ENCODE measurements around the gene MTA1. TPM values are rescaled to one million over a fixed set of nuclear protein-coding genes. Genes with fewer than 3 reads are reported as not detected.

The MTA1 gene
- polyA plus RNA-seq, 2 of the 4 experiments (the other 2 are of a cell fraction), result 46.8 to 86.7 TPM

DNA sequence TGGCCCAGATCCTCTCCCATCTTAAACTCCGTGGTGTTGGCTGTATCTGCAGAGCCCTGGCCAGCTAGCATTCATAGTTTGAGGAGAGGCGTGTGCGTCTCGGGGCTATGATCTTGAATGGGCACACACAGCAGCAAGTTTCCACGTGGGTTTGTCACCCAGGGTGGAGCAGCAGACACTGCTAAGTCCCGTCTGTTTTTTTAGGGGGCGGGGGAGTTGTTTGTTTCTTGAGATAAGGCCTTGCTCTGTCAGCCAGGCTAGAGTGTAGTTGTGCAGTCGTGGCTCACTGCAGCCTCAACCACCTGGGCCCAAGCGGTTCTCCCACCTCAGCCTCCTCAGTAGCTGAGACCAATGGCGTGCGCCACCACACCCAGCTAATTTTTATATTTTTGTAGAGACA, 41.4 kb upstream of the MTA1 start:
- H3K4me1 ChIP-seq, result no peaks in the 10 kb centered on the region
- TF ChIP-seq TFCP2L1 (CRISPR knock-in tag; IDR thresholded peaks at IDR 0.05) (no peak), ZC3H11A (IDR thresholded peaks at IDR 0.05) (no peak)
- no peak overlapping the region for H3K4me2 ChIP-seq
- H3K9me3 ChIP-seq, result no peaks in the 10 kb centered on the region
- H3K4me3 ChIP-seq, result no peak overlapping the region
- FAIRE-seq (no peak), DNase-seq (ENCODE audit: low read depth in 1 of 2, low spot score in 1 of 2) (no peak), ATAC-seq (no peak)
- WGBS (ENCODE audit: missing lambda C conversion rate), result 76% methylated on average over 11 of the region's 11 CpGs
- H3K27ac ChIP-seq, result no peak overlapping the region
- CTCF ChIA-PET, result interaction anchor here (0.6 to 7.5 kb wide), 2 partner anchors 8 to 58 kb away, joined by 3 to 49 read pairs; no protein-coding TSS in a partner anchor
- POLR2A ChIA-PET, result no interaction called here

- Histone ChIP-seq H3K9me3 (no peaks in the 10 kb centered on the region), H3K4me1 (no peaks in the 10 kb centered on the region), H3K27ac (no peak overlapping the region), H3K4me2 (no peak overlapping the region), H3K4me3 (no peak overlapping the region)
- ChIA-PET CTCF (interaction anchor here (0.6 to 7.5 kb wide), 4 partner anchors 9 to 149 kb away, joined by 3 to 49 read pairs (median 4); no protein-coding TSS in a partner anchor), POLR2A (no interaction called here)
- 94% methylated on average over 16 of the region's 17 CpGs for WGBS (ENCODE audit: missing lambda C conversion rate)
- DNase-seq (ENCODE audit: low read depth in 1 of 2, low spot score in 1 of 2) (no peak), FAIRE-seq (no peak), ATAC-seq (no peak)
- TF ChIP-seq BHLHE40 (IDR thresholded peaks at IDR 0.05; ENCODE audit: low read depth, low read length), result no peak
- no peak for TF ChIP-seq CHD2 (IDR thresholded peaks at IDR 0.05; ENCODE audit: low read length, partially characterized antibody)
- TF ChIP-seq KDM1A (IDR thresholded peaks at IDR 0.05; ENCODE audit: low read depth), result no peak
- TF ChIP-seq CTCF (IDR thresholded peaks at IDR 0.05), result no peak
- no peak for TF ChIP-seq FOSL2 (IDR thresholded peaks at IDR 0.05)
- no peak for TF ChIP-seq FOSL2 (CRISPR knock-in tag; IDR thresholded peaks at IDR 0.05)
- no peak for TF ChIP-seq NR3C1 (IDR thresholded peaks at IDR 0.05)
- no peak for TF ChIP-seq PHF8 (IDR thresholded peaks at IDR 0.05; ENCODE audit: borderline replicate concordance, low read depth)
- no peak for TF ChIP-seq CBX2 (IDR thresholded peaks at IDR 0.05; ENCODE audit: borderline replicate concordance, low read depth)
- TF ChIP-seq BCL3 (IDR thresholded peaks at IDR 0.05), result no peak
- no peak for TF ChIP-seq ZFP36 (IDR thresholded peaks at IDR 0.05; ENCODE audit: borderline replicate concordance, partially characterized antibody)
- no peak for TF ChIP-seq ESRRA (IDR thresholded peaks at IDR 0.05; ENCODE audit: borderline replicate concordance, low read length)
- no peak for TF ChIP-seq NFE2L2 (conservative IDR thresholded peaks at IDR 0.05; ENCODE audit: low read length)
- no peak for TF ChIP-seq FOXS1 (CRISPR knock-in tag; IDR thresholded peaks at IDR 0.05)
- TF ChIP-seq RARB (CRISPR knock-in tag; IDR thresholded peaks at IDR 0.05), result no peak
- TF ChIP-seq, protein P1, sequence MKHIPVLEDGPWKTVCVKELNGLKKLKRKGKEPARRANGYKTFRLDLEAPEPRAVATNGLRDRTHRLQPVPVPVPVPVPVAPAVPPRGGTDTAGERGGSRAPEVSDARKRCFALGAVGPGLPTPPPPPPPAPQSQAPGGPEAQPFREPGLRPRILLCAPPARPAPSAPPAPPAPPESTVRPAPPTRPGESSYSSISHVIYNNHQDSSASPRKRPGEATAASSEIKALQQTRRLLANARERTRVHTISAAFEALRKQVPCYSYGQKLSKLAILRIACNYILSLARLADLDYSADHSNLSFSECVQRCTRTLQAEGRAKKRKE (CRISPR knock-in tag; IDR thresholded peaks at IDR 0.05; ENCODE audit: low read depth), result no peak
- TF ChIP-seq EP300 (IDR thresholded peaks at IDR 0.05), result no peak
Measured at GRCh38 chr14:105378873-105379685, 40.5 kb upstream of the MTA1 start.

DNA sequence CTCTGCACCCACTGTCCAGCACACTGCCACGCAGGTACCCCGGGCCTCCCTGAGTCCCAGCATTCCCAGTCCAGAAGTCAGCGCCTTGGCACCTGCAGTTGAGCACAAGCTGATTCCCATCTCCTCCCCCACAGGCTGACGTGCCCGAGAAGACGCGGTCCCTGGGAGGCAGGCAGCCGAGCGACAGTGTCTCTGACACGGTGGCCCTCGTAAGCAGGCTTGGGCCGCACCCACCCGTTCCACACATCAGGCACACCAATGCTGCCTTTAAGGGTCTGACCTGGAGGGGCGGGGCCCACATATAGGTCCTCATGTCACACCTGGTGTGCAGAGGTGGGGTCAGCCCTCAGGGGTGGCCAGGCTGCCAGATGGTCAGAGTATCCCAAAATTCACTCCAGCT, 39.7 kb upstream of the MTA1 start:
- no peaks in the 10 kb centered on the region for H3K4me1 ChIP-seq
- ATAC-seq (no peak), FAIRE-seq (no peak), DNase-seq (ENCODE audit: low read depth in 1 of 2, low spot score in 1 of 2) (no peak)
- H3K27ac ChIP-seq, result no peak overlapping the region
- TF ChIP-seq MAFK (IDR thresholded peaks at IDR 0.05; ENCODE audit: partially characterized antibody), result no peak
- TF ChIP-seq SMC3 (IDR thresholded peaks at IDR 0.05), result no peak
- no peak for TF ChIP-seq RARB (CRISPR knock-in tag; IDR thresholded peaks at IDR 0.05)
- TF ChIP-seq CHD2 (IDR thresholded peaks at IDR 0.05; ENCODE audit: low read length, partially characterized antibody), result no peak
- no peak for TF ChIP-seq KDM5A (IDR thresholded peaks at IDR 0.05)
- no peak for TF ChIP-seq ZNF302 (CRISPR knock-in tag; IDR thresholded peaks at IDR 0.05)
- TF ChIP-seq CEBPB (IDR thresholded peaks at IDR 0.05), result no peak
- TF ChIP-seq CHD4 (IDR thresholded peaks at IDR 0.05; ENCODE audit: borderline replicate concordance), result no peak
- no peak for TF ChIP-seq ZFP36 (IDR thresholded peaks at IDR 0.05; ENCODE audit: borderline replicate concordance, partially characterized antibody)
- TF ChIP-seq MAZ (IDR thresholded peaks at IDR 0.05; ENCODE audit: borderline replicate concordance, low read depth, low read length), result no peak
- CTCF ChIA-PET, result interaction anchor here (1.3 to 7.5 kb wide), 3 partner anchors 10 to 148 kb away, joined by 3 to 49 read pairs (median 4); no protein-coding TSS in a partner anchor
- H3K9me3 ChIP-seq, result no peaks in the 10 kb centered on the region
- POLR2A ChIA-PET, result no interaction called here
- 92% methylated on average over 11 of the region's 14 CpGs for WGBS (ENCODE audit: missing lambda C conversion rate)
- no peak overlapping the region for H3K4me2 ChIP-seq
- H3K4me3 ChIP-seq, result no peak overlapping the region
